GM20000 (cell line): ENCODE measurements around the gene DNAJC22.
"Not testable (repeated sequence)": the region's sequence is repeated elsewhere in the genome, so short reads cannot be mapped to it uniquely, and the experiment has no call there.

ENCODE experiments used
- DNase-seq: peaks from one replicate; pipeline ENCODE4 v3.0.0; 2012; ENCODE audit warnings: low spot score
- TF ChIP-seq, protein P1 (sequence below): IDR thresholded peaks from 2 replicates; pipeline ENCODE4 v1.5.1; 2012; ENCODE audit warnings: mild to moderate bottlenecking, control low read depth; ENCODE audit errors: extremely low read depth, missing control alignments

The DNAJC22 gene

DNA sequence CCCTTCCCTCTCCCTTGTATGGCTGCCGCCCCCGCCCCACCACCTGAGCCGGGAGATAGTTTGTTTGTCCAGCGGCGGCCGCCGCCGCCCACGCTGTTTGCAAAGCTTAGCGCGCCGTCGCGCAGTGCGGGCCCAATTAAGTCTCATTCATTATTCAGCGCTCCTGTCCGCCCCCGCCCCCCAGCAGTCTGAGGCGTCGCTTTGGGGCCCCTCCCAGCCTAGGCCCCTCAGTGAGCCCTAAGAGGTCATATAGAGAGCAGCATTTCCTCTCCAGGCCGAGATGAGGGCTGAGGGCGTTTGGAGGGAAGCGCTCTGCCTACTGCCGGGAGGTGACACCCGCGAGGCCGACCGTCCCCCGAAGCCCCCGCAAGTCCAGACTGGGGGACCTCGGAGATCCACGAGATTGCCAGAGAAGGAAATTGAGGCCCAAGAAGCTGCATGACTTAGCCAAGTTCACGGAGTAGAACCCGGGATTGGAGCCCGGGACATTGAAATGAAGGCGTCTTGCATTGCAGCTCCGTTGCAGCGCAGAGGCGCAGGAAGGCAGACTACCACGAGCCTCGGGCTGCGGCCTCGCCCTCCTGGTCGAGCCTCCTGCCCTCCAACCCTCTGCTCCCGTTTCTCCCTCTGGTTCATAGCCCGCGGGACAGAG lies at the start of gene DNAJC22:
TSS of gene DNAJC22 (plus strand) at position 230 of the 652 bp plus-strand sequence. CDS start 1,985 bp downstream, outside the sequence.
- peak; percentile 80 for DNase-seq
- TF ChIP-seq, protein P1, sequence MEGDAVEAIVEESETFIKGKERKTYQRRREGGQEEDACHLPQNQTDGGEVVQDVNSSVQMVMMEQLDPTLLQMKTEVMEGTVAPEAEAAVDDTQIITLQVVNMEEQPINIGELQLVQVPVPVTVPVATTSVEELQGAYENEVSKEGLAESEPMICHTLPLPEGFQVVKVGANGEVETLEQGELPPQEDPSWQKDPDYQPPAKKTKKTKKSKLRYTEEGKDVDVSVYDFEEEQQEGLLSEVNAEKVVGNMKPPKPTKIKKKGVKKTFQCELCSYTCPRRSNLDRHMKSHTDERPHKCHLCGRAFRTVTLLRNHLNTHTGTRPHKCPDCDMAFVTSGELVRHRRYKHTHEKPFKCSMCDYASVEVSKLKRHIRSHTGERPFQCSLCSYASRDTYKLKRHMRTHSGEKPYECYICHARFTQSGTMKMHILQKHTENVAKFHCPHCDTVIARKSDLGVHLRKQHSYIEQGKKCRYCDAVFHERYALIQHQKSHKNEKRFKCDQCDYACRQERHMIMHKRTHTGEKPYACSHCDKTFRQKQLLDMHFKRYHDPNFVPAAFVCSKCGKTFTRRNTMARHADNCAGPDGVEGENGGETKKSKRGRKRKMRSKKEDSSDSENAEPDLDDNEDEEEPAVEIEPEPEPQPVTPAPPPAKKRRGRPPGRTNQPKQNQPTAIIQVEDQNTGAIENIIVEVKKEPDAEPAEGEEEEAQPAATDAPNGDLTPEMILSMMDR = no peak

GRCh38 chr12:49297695-49298060 lies 49.0 kb upstream of the DNAJC22 start:
- TF ChIP-seq, protein P1 = no peak
- no peak for DNase-seq

- peak; percentile 26 for DNase-seq
- TF ChIP-seq, protein P1 = no peak
These were observed 48.5 kb upstream of the DNAJC22 start for GRCh38 chr12:49298160-49298559.

DNA sequence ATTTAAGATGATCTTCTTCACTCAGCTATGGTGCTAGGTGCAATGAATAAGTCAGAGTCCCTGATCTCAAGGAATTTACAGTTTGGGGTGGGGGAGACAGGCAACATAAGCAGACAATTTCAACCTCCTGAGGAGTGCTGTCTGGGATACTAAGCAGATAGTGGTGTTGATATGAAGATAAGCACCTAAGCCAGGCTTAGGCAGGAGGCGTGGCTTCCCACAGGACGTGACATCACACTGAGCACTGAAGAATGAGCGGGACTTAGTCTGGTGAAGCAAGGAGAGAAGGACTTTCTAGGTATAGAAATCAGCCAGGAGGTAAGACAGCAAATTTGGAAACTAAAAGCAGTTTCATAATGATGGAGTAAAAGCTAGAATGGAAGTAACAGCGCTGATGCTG lies 44.9 kb upstream of the DNAJC22 start:
- peak; percentile 19 for DNase-seq
- TF ChIP-seq, protein P1 = no peak

DNA sequence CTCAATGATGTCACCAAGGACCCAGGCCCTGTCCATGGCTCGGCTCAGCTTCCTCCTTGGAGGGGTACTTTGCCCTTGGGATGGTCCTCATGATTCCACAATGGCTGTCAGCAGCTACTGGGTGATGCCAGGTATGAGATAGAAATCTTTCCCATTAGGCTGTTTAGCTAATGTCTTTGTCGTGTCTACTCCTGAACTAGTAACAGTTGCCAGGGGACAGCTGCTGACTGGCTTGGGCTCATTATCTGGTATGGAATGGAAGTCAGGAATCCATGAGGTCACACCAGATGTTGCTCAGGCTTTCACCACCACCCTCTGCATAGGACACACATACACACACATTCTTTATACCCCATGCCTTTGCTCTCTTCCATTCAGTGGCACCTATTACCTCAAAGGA lies 42.5 kb upstream of the DNAJC22 start:
- no peak for DNase-seq
- TF ChIP-seq, protein P1 = no peak

DNA sequence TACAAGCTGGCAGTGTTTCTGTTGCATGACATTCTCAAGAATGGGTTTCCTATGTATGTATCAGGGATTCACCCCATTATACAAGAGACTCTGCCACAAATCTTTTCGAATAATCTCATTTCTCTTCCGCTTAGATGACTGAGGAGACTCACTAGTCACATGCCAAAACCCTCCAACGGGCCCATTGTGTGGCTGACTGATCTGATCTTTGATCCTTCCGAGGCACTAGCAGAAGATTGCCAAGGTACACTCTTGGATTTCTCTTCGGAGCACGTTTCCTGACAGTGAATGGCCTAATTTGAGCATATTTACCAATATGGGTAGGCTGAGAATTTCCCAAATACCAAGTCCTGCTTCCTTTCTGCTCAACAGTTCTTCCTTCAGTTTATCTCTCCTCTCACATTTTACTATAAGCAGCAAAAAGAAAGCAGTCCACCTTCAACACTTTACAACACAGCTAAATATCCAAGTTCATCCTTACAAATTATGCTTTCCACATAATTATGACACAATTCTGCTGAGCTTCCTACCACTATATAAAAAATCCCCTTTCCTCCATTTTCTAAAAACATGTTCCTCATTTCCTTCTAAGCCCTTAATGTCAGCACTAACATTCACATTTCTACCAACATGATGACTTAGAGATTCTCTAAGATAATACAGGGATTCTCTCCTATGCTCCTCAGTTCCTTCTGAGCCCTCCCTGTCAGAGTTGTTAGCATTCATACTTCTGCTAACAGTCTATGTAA lies 40.8 kb upstream of the DNAJC22 start:
- no peak for DNase-seq
- TF ChIP-seq, protein P1 = no peak

GRCh38 chr12:49309386-49309785 lies 37.3 kb upstream of the DNAJC22 start:
- TF ChIP-seq, protein P1 = no peak

DNA sequence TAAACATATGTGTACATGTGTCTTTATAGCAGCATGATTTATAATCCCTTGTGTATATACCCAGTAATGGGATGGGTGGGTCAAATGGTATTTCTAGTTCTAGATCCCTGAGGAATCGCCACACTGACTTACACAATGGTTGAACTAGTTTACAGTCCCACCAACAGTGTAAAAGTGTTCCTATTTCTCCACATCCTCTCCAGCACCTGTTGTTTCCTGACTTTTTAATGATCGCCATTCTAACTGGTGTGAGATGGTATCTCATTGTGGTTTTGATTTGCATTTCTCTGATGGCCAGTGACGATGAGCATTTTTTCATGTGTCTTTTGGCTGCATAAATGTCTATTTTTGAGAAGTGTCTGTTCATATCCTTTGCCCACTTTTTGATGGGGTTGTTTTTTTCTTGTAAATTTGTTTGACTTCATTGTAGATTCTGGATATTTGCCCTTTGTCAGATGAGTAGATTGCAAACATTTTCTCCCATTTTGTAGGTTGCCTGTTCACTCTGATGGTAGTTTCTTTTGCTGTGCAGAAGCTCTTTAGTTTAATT lies 36.2 kb upstream of the DNAJC22 start:
- DNase-seq = not testable (repeated sequence)

More at GRCh38 chr12:49309386-49309785, 37.3 kb upstream of the DNAJC22 start:
- DNase-seq = no peak
